Vagina (tissue), 2 donors: ENCODE measurements around the gene CNTN5. TPM values are rescaled to one million over a fixed set of nuclear protein-coding genes. Genes with fewer than 3 reads are reported as not detected.

Source experiments
- DNase-seq, 2 donors: peaks; one replicate each; pipeline ENCODE4 v3.0.0-alpha.2; 2017; ENCODE audit errors: extremely low spot score in 2 of 2
- H3K27ac ChIP-seq: fragments of 200-600 bp; sonication (generic); one replicate; pipeline ENCODE4 v1.5.1; 2019
- H3K27me3 ChIP-seq: fragments of 200-600 bp; sonication (generic); one replicate; pipeline ENCODE4 v1.5.1; 2019
- H3K36me3 ChIP-seq, 2 donors: fragments of 200-600 bp; sonication (generic); one replicate each; pipeline ENCODE4 v1.5.1; 2017 to 2019
- H3K4me1 ChIP-seq: fragments of 200-600 bp; sonication (generic); one replicate; pipeline ENCODE4 v1.5.1; 2019
- H3K4me3 ChIP-seq, 2 donors: fragments of 200-600 bp; sonication (generic); 1 replicate in 1 of 2; 2 replicates in 1 of 2; pipeline ENCODE4 v1.5.1; 2016 to 2019
- H3K9me3 ChIP-seq: fragments of 200-600 bp; sonication (generic); one replicate; pipeline ENCODE4 v1.5.1; 2019
- POLR2A ChIP-seq, 2 donors: fragments of 450-650 bp; IDR thresholded peaks; one replicate each; pipeline ENCODE4 v1.6.1; 2017; ENCODE audit warnings: antibody characterized with exemption in 2 of 2, mild to moderate bottlenecking in 2 of 2, moderate library complexity in 2 of 2
- POLR2AphosphoS5 ChIP-seq, 2 donors: sonication (generic); formaldehyde crosslinking; IDR thresholded peaks; one replicate each; pipeline ENCODE4 v1.9.0; 2017; ENCODE audit warnings: antibody characterized with exemption in 2 of 2, mild to moderate bottlenecking in 2 of 2, low read depth in 1 of 2; ENCODE audit not compliant: insufficient read depth in 1 of 2
- intact Hi-C: fragments of 100-400 bp; cut with DNase I; formaldehyde crosslinking; loops from one replicate; pipeline ENCODE4 v1.15.1; 2023
- total RNA-seq: library from RNA; depleted of rRNA; stranded (reverse); fragments of >200 nt; gene quantifications from one replicate; pipeline ENCODE4 v1.2.3, GENCODE V29; 2016
- TF ChIP-seq, protein P1 (sequence below), 3 experiments: fragments of 450-650 bp in 2 of 3; fragments of 200-600 bp in 1 of 3; sonication (generic) in 1 of 3; IDR thresholded peaks; one replicate each; pipeline ENCODE4 v1.5.1; 2017 to 2019; ENCODE audit warnings: antibody characterized with exemption in 3 of 3, mild to moderate bottlenecking in 2 of 3, moderate library complexity in 2 of 3

Gene CNTN5
- total RNA-seq, 1 donor from 2014 or later, result 0.25 TPM

- intact Hi-C loops, result no loop called here
- no peak overlapping the region for H3K27ac ChIP-seq
- H3K4me1 ChIP-seq, result no peaks in the 10 kb centered on the region
- DNase-seq, result no peak
- no peak for TF ChIP-seq POLR2AphosphoS5 (IDR thresholded peaks at IDR 0.05; ENCODE audit: insufficient read depth in 1 of 2, low read depth in 1 of 2)
- no peaks in the 10 kb centered on the region for H3K27me3 ChIP-seq
- no peak overlapping the region for H3K4me3 ChIP-seq
- H3K9me3 ChIP-seq, result no peaks in the 10 kb centered on the region
- no peaks in the 10 kb centered on the region for H3K36me3 ChIP-seq
Observed at GRCh38 chr11:99446400-99446799, 425.7 kb downstream of the CNTN5 start.

GRCh38 chr11:99449345-99449744, 428.6 kb downstream of the CNTN5 start:
- H3K36me3 ChIP-seq, result no peaks in the 10 kb centered on the region
- H3K27ac ChIP-seq, result no peak overlapping the region
- no peaks in the 10 kb centered on the region for H3K4me1 ChIP-seq
- H3K27me3 ChIP-seq, result no peaks in the 10 kb centered on the region
- no peaks in the 10 kb centered on the region for H3K9me3 ChIP-seq
- no peak for DNase-seq
- no peak overlapping the region for H3K4me3 ChIP-seq
- no peak for TF ChIP-seq POLR2AphosphoS5 (IDR thresholded peaks at IDR 0.05; ENCODE audit: insufficient read depth in 1 of 2, low read depth in 1 of 2)
- TF ChIP-seq, protein P1, sequence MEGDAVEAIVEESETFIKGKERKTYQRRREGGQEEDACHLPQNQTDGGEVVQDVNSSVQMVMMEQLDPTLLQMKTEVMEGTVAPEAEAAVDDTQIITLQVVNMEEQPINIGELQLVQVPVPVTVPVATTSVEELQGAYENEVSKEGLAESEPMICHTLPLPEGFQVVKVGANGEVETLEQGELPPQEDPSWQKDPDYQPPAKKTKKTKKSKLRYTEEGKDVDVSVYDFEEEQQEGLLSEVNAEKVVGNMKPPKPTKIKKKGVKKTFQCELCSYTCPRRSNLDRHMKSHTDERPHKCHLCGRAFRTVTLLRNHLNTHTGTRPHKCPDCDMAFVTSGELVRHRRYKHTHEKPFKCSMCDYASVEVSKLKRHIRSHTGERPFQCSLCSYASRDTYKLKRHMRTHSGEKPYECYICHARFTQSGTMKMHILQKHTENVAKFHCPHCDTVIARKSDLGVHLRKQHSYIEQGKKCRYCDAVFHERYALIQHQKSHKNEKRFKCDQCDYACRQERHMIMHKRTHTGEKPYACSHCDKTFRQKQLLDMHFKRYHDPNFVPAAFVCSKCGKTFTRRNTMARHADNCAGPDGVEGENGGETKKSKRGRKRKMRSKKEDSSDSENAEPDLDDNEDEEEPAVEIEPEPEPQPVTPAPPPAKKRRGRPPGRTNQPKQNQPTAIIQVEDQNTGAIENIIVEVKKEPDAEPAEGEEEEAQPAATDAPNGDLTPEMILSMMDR (IDR thresholded peaks at IDR 0.05), result no peak
- TF ChIP-seq POLR2A (IDR thresholded peaks at IDR 0.05), result no peak
- intact Hi-C loops, result no loop called here

DNA sequence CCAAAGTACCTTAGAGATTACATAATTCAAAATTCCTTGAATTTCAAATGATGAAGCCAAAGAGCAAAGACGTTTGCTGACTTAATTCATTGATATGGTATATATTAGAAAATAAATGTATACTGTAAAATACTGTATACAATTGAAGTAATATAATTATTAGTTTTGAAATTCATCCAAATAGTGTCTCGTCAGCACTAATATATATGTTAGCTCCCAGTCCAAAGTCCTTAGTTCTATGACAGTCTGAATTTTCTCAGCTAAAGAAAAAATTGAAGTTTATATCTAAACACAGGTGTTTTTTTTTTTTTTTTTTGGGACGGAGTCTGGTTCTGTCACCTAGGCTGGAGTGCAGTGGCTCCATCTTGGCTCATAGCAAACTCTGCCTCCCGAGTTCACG, 431.3 kb downstream of the CNTN5 start:
- Histone ChIP-seq H3K9me3 (no peaks in the 10 kb centered on the region), H3K27me3 (no peaks in the 10 kb centered on the region), H3K27ac (no peak overlapping the region), H3K36me3 (no peaks in the 10 kb centered on the region), H3K4me1 (no peaks in the 10 kb centered on the region), H3K4me3 (no peak overlapping the region)
- TF ChIP-seq, protein P1 (IDR thresholded peaks at IDR 0.05), result no peak
- no peak for TF ChIP-seq POLR2A (IDR thresholded peaks at IDR 0.05)
- no peak for TF ChIP-seq POLR2AphosphoS5 (IDR thresholded peaks at IDR 0.05; ENCODE audit: insufficient read depth in 1 of 2, low read depth in 1 of 2)
- no peak for DNase-seq
- intact Hi-C loops, result no loop called here

GRCh38 chr11:99461913-99462312, 441.2 kb downstream of the CNTN5 start:
- H3K27ac ChIP-seq, result no peak overlapping the region
- H3K9me3 ChIP-seq, result no peaks in the 10 kb centered on the region
- intact Hi-C loops, result no loop called here
- no peak overlapping the region for H3K4me3 ChIP-seq
- TF ChIP-seq POLR2A (IDR thresholded peaks at IDR 0.05), result no peak
- TF ChIP-seq, protein P1 (IDR thresholded peaks at IDR 0.05), result no peak
- TF ChIP-seq POLR2AphosphoS5 (IDR thresholded peaks at IDR 0.05; ENCODE audit: insufficient read depth in 1 of 2, low read depth in 1 of 2), result no peak
- DNase-seq, result no peak
- H3K27me3 ChIP-seq, result no peaks in the 10 kb centered on the region
- no peaks in the 10 kb centered on the region for H3K4me1 ChIP-seq
- H3K36me3 ChIP-seq, result no peaks in the 10 kb centered on the region

- intact Hi-C loops, result no loop called here
- Histone ChIP-seq H3K4me3 (no peak overlapping the region), H3K36me3 (no peaks in the 10 kb centered on the region), H3K27me3 (no peaks in the 10 kb centered on the region), H3K27ac (no peak overlapping the region), H3K4me1 (no peaks in the 10 kb centered on the region), H3K9me3 (no peaks in the 10 kb centered on the region)
- TF ChIP-seq POLR2A (IDR thresholded peaks at IDR 0.05) (no peak), POLR2AphosphoS5 (IDR thresholded peaks at IDR 0.05; ENCODE audit: insufficient read depth in 1 of 2, low read depth in 1 of 2) (no peak)
- TF ChIP-seq, protein P1 (IDR thresholded peaks at IDR 0.05), result no peak
- no peak for DNase-seq
Observed at GRCh38 chr11:99464985-99465384, 444.2 kb downstream of the CNTN5 start.
